IPS-20b (cell line): ENCODE measurements around the gene DBP.

Experiments
- H3K27ac ChIP-seq: one replicate; pipeline ENCODE4 v1.5.1; 2013; ENCODE audit warnings: low read length
- H3K27me3 ChIP-seq: 2 replicates; pipeline ENCODE4 v1.6.1; 2013; ENCODE audit warnings: mild to moderate bottlenecking, low read length, inconsistent platforms; ENCODE audit not compliant: insufficient read depth
- H3K36me3 ChIP-seq: 2 replicates; pipeline ENCODE4 v1.6.1; 2013; ENCODE audit warnings: low read depth, mild to moderate bottlenecking, inconsistent platforms, low read length, moderate library complexity; ENCODE audit not compliant: insufficient read depth
- H3K4me1 ChIP-seq: 2 replicates; pipeline ENCODE4 v1.6.1; 2013; ENCODE audit warnings: mild to moderate bottlenecking, control low read depth, inconsistent platforms, low read length, moderate library complexity; ENCODE audit not compliant: insufficient read depth
- H3K4me3 ChIP-seq: 2 replicates; pipeline ENCODE4 v1.5.1; 2013; ENCODE audit warnings: mild to moderate bottlenecking, low read length, inconsistent platforms
- H3K9ac ChIP-seq: 2 replicates; pipeline ENCODE4 v1.6.1; 2013; ENCODE audit warnings: low read depth, mild to moderate bottlenecking, inconsistent platforms, low read length, moderate library complexity
- H3K9me3 ChIP-seq: 2 replicates; pipeline ENCODE4 v1.6.1; 2013; ENCODE audit warnings: mild to moderate bottlenecking, low read depth, low read length, inconsistent platforms; ENCODE audit not compliant: insufficient read depth

DBP gene

DNA sequence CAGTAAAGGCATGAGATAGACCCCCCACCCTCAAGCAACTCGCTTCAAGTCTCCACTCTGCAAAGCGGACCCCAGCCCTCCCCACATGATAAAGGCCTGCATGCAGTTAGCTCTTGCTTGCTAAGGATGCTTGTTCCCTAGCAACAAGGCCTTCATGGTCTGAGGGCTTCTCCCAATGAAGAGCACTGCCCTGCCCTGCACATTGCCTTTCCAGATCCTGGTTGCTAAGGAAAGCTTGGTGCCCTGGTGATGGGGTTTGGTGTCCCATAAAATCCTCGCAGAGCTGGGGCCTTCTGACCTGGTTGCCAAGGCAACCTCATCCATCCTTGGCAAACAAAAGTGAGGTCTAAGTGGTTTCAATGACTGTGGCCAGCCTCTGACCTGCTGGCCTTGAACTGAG, 6.0 kb downstream of the DBP start:
- Histone ChIP-seq H3K9me3 (no peaks in the 10 kb centered on the region), H3K36me3 (no peaks in the 10 kb centered on the region), H3K9ac (peak overlapping the region; percentile 68; the same call in 1 of the 2 replicates), H3K4me3 (peak overlapping the region; percentile 56), H3K27me3 (peaks cover 6% of the 10 kb centered on the region; the same call in 1 of the 2 replicates), H3K4me1 (peaks cover 17% of the 10 kb centered on the region; the same call in 1 of the 2 replicates), H3K27ac (peak overlapping the region; percentile 36)

GRCh38 chr19:48630296-48631063, 6.7 kb downstream of the DBP start:
- peaks cover 17% of the 10 kb centered on the region; the same call in 1 of the 2 replicates for H3K4me1 ChIP-seq
- peak overlapping the region; percentile 36 for H3K27ac ChIP-seq
- no peaks in the 10 kb centered on the region for H3K9me3 ChIP-seq
- H3K9ac ChIP-seq: peak overlapping the region; percentile 68; the same call in 1 of the 2 replicates
- H3K27me3 ChIP-seq: no peaks in the 10 kb centered on the region
- H3K36me3 ChIP-seq: no peaks in the 10 kb centered on the region
- H3K4me3 ChIP-seq: peak overlapping the region; percentile 56

GRCh38 chr19:48629599-48630295, 7.4 kb downstream of the DBP start:
- H3K9ac ChIP-seq: peak overlapping the region; percentile 68; the same call in 1 of the 2 replicates
- peaks cover 17% of the 10 kb centered on the region; the same call in 1 of the 2 replicates for H3K4me1 ChIP-seq
- H3K27me3 ChIP-seq: no peaks in the 10 kb centered on the region
- H3K4me3 ChIP-seq: peak overlapping the region; percentile 56; the same call in 1 of the 2 replicates
- no peaks in the 10 kb centered on the region for H3K36me3 ChIP-seq
- H3K9me3 ChIP-seq: no peaks in the 10 kb centered on the region
- peak overlapping the region; percentile 4 for H3K27ac ChIP-seq

- Histone ChIP-seq H3K9me3 (no peaks in the 10 kb centered on the region), H3K9ac (no peak overlapping the region; the same call in 1 of the 2 replicates), H3K27me3 (no peaks in the 10 kb centered on the region), H3K4me3 (peak overlapping the region; percentile 16; the same call in 1 of the 2 replicates), H3K36me3 (no peaks in the 10 kb centered on the region), H3K4me1 (peaks cover 15% of the 10 kb centered on the region; the same call in 1 of the 2 replicates), H3K27ac (no peak overlapping the region)
These were observed 7.9 kb downstream of the DBP start for GRCh38 chr19:48629297-48629598.

DNA sequence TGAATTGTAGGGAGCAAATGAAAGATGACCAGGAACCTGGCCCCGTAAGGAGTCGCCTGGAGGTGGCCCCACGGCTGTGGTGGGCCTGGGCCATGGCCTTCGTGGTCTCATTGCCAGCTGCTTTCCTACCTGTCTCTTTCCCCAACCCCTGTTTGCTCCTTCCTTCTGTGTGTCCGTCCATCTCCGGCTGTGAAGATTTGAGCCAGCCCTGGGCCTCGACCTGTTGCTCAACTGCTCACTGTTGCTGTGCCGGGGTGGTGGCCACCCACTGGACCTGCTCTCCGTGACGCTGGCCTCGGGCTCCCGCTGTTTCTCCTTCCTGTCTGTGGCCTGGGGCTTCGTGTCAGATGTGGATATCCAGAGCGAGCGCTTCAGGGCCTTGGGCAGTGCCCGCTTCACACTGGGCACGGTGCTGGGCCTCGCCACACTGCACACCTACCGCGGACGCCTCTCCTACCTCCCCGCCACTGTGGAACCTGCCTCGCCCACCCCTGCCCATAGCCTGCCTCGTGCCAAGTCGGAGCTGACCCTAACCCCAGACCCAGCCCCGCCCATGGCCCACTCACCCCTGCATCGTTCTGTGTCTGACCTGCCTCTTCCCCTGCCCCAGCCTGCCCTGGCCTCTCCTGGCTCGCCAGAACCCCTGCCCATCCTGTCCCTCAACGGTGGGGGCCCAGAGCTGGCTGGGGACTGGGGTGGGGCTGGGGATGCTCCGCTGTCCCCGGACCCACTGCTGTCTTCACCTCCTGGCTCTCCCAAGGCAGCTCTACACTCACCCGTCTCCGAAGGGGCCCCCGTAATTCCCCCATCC, 8.5 kb downstream of the DBP start:
- Histone ChIP-seq H3K27me3 (no peaks in the 10 kb centered on the region), H3K4me3 (no peak overlapping the region), H3K4me1 (peaks cover 11% of the 10 kb centered on the region; the same call in 1 of the 2 replicates), H3K36me3 (no peaks in the 10 kb centered on the region), H3K27ac (no peak overlapping the region), H3K9me3 (no peaks in the 10 kb centered on the region), H3K9ac (no peak overlapping the region)

DNA sequence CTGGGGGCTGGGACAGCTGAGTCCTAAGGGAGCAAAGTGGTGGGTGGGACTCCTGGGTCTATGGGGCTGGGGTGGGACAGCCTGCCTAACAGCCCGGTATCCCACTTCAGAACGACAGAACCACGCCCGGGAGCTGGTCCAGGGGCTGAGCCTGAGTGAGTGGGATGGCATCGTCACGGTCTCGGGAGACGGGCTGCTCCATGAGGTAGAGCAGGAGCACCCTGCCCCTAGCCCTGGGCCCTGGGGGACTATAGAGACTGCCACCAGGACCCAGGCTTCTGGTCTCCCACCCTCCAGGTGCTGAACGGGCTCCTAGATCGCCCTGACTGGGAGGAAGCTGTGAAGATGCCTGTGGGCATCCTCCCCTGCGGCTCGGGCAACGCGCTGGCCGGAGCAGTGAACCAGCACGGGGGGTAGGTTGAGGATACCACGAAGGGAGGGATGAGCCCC, 9.3 kb downstream of the DBP start:
- no peaks in the 10 kb centered on the region for H3K27me3 ChIP-seq

DNA sequence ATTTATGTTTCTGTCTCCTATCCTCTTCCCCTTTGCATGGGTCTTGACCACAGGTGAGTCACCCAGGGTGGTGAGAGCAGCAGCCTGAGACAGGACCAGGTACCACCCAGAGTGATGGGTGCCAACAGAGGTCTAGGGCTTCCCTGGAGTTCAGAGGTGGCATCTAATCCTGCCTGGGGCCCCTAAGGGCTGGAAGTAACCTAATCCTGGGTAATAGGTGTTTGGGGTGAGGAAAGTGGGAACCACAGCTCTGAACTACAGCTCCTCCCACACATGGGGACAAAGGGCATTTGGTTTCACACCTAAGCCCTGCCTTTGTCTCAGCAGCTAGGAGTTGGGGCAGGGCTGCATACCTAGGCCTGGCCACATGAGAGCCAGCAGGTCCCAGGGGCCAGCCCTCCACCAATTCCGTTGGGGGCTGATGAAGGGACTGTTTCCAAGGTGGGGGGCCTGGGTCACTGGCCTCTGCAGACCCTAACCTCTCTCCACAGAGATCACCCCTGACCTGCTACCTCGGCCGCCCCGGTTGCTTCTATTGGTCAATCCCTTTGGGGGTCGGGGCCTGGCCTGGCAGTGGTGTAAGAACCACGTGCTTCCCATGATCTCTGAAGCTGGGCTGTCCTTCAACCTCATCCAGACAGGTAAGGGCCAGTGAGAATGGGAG, 9.8 kb downstream of the DBP start:
- H3K27me3 ChIP-seq: no peaks in the 10 kb centered on the region
- no peak overlapping the region for H3K9ac ChIP-seq
- no peaks in the 10 kb centered on the region for H3K36me3 ChIP-seq
- peaks cover 16% of the 10 kb centered on the region; the same call in 1 of the 2 replicates for H3K4me1 ChIP-seq
- no peak overlapping the region for H3K27ac ChIP-seq
- H3K4me3 ChIP-seq: no peak overlapping the region
- no peaks in the 10 kb centered on the region for H3K9me3 ChIP-seq

More for the DNA sequence above, 9.3 kb downstream of the DBP start:
- H3K4me3 ChIP-seq: no peak overlapping the region
- peaks cover 16% of the 10 kb centered on the region; the same call in 1 of the 2 replicates for H3K4me1 ChIP-seq
- H3K9ac ChIP-seq: no peak overlapping the region
- no peak overlapping the region for H3K27ac ChIP-seq
- H3K36me3 ChIP-seq: no peaks in the 10 kb centered on the region
- no peaks in the 10 kb centered on the region for H3K9me3 ChIP-seq

GRCh38 chr19:48625891-48626327, 11.3 kb downstream of the DBP start:
- Histone ChIP-seq H3K27ac (no peak overlapping the region), H3K4me1 (peaks cover 11% of the 10 kb centered on the region; the same call in 1 of the 2 replicates), H3K9ac (no peak overlapping the region), H3K36me3 (no peaks in the 10 kb centered on the region), H3K4me3 (no peak overlapping the region), H3K9me3 (no peaks in the 10 kb centered on the region), H3K27me3 (no peaks in the 10 kb centered on the region)

GRCh38 chr19:48624791-48625723, 12.1 kb downstream of the DBP start:
- Histone ChIP-seq H3K36me3 (no peaks in the 10 kb centered on the region), H3K27ac (peak overlapping the region; percentile 95), H3K4me3 (peak overlapping the region; percentile 96), H3K27me3 (no peaks in the 10 kb centered on the region), H3K9ac (peak overlapping the region; percentile 94; the same call in 1 of the 2 replicates), H3K9me3 (no peaks in the 10 kb centered on the region), H3K4me1 (peaks cover 11% of the 10 kb centered on the region; the same call in 1 of the 2 replicates)

DNA sequence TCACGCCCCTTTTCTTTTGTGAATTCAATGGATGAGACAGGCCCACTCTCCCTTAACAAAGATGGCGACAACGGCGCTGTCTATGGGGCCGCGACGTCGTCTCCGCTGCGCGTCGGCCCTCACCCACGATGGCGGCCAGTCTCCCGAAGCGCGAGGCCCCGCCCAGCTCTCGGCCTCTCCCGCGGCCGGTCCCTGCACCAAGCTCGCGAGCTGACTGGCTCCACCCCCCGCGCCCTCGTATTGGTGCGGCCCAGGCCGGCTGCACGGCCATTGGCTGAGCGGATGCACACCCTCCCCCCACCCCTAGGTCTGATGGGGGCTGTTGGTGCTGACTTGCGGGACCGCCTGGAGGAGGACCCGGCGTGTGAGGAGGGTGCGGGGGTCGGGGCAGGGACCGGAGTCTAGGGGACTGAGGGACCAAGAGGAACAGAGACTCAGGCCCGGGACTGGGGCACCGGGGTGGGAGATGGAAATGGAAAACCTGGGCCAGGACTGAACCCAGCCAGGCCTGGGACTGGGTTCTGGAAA, 13.0 kb downstream of the DBP start:
- Histone ChIP-seq H3K9ac (peak overlapping the region; percentile 94), H3K4me3 (peak overlapping the region; percentile 96), H3K27ac (peak overlapping the region; percentile 95), H3K27me3 (no peaks in the 10 kb centered on the region), H3K4me1 (peaks cover 11% of the 10 kb centered on the region; the same call in 1 of the 2 replicates), H3K9me3 (no peaks in the 10 kb centered on the region), H3K36me3 (no peaks in the 10 kb centered on the region)
